Measurements from ENCODE around the gene TMEM18. TPM values are rescaled to one million over a fixed set of nuclear protein-coding genes. Genes with fewer than 3 reads are reported as not detected.

The TMEM18 gene
- total and polyA plus RNA-seq, 2 of the 4 experiments (the other 2 are of a cell fraction): 15.2 to 30.2 TPM

DNA sequence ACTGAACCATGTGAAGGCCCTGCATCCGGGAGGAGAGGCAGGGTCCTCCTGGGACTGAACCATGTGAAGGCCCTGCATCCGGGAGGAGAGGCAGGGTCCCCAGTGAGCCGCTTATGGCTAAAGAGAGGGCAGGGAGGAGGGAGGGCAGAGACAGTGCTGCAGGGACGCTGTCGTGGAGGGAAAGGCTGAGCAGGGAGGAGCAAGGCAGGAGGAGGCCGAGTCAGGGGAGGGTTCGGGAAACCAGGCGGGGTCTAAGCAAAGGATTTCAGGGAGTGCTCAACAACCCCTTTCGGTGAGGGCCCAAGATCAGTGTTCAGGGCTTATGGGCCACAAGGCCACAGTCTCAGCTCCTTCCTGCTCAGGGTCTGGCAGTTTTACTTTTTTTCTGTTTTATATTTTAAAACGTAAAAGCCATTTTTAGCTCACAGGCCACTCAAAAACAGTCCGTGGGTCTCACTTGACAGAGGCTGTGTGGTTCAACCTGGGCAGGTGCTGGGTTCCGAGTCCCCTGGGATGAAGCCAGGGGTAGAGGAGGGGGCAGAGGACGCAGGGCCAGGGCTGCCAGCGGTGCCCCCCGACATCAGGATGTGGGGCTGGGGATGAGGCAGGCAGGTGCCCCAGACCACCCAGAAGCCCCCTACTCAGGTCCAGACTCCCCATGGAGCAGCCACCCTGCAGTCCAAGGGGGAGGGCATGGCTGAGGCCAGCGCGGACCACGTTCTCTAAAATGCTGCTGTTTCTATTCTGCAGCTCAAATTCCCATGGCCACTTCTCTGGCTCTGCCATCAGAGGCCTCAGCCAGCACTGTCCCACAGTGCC lies 5.2 kb downstream of the TMEM18 start:
- Histone ChIP-seq H3K4ac (ENCODE audit: low read depth, low read length) (no peak overlapping the region), H2BK15ac (ENCODE audit: low read depth, low read length) (no peak overlapping the region), H3K14ac (replicated peaks; ENCODE audit: low read depth, low read length) (no peak overlapping the region), H2AK5ac (ENCODE audit: low read depth, low read length) (no peak overlapping the region), H3K56ac (ENCODE audit: extremely low read depth, insufficient read depth, low read length) (no peak overlapping the region), H3K4me1 (ENCODE audit: control insufficient read depth, insufficient read depth, low read length) (peaks cover 23% of the 10 kb centered on the region), H2BK120ac (ENCODE audit: low read depth, low read length) (no peak overlapping the region), H3K4me2 (ENCODE audit: low read depth, low read length) (no peak overlapping the region), H3K9me1 (ENCODE audit: insufficient read depth, low read length) (peaks cover 21% of the 10 kb centered on the region), H3K18ac (ENCODE audit: low read depth, low read length) (no peak overlapping the region), H2AFZ (replicated peaks; ENCODE audit: low read length, poor library complexity) (peak overlapping the region; percentile 30), H3K27ac (ENCODE audit: insufficient read depth, low read length) (no peak overlapping the region), H3K23ac (ENCODE audit: low read depth, low read length) (no peak overlapping the region), H2BK20ac (ENCODE audit: low read depth, low read length) (no peak overlapping the region), H2BK5ac (ENCODE audit: low read depth, low read length, poor library complexity, severe bottlenecking) (no peak overlapping the region), H4K20me1 (ENCODE audit: insufficient read depth, low read length) (no peaks in the 10 kb centered on the region; the same call in 1 of the 2 replicates), H3K9me3 (ENCODE audit: control insufficient read depth, insufficient read depth, low read length) (no peaks in the 10 kb centered on the region), H3K79me1 (ENCODE audit: low read depth in 1 of 2, low read length in 2 of 2) (peaks cover 23 to 52% of the 10 kb centered on the region in 2 experiments; a peak in 3 of 4 replicates), H4K5ac (ENCODE audit: low read depth, low read length) (no peak overlapping the region), H3K4me3 (ENCODE audit: insufficient read depth, low read depth, low read length) (no peak overlapping the region), H4K8ac (ENCODE audit: low read depth in 2 of 2, low read length in 2 of 2) (no peak overlapping the region), H3K36me3 (ENCODE audit: control insufficient read depth, insufficient read depth, low read length) (peaks cover 13% of the 10 kb centered on the region), H4K91ac (ENCODE audit: insufficient read depth, low read depth, low read length) (no peak overlapping the region), H3K27me3 (ENCODE audit: control insufficient read depth, insufficient read depth, low read length) (no peaks in the 10 kb centered on the region), H3K9ac (ENCODE audit: low read depth, low read length) (no peak overlapping the region), H2AK9ac (replicated peaks; ENCODE audit: low read depth, low read length, poor library complexity) (peak overlapping the region; percentile 59)
- in situ Hi-C loops (cut with MboI; ENCODE audit: low sequenced_read_pairs) (loop anchor here (10.0 kb wide), 1 partner anchor 1143 kb away; no protein-coding TSS in a partner anchor), intact Hi-C loops (cut with micrococcal nuclease) (no loop called here), dilution Hi-C loops (cut with HindIII; ENCODE audit: low sequenced_read_pairs, unreplicated experiment) (no loop called here)
- no peak for TF ChIP-seq CHD1 (IDR thresholded peaks at IDR 0.05; ENCODE audit: low read depth, low read length)
- no peak for TF ChIP-seq SMC3 (IDR thresholded peaks at IDR 0.05; ENCODE audit: low read depth, low read length)
- no peak for TF ChIP-seq FOS (IDR thresholded peaks at IDR 0.05; ENCODE audit: low read depth, low read length)
- TF ChIP-seq NFE2L2 (IDR thresholded peaks at IDR 0.05; ENCODE audit: low read depth, low read length): no peak
- TF ChIP-seq MXI1 (IDR thresholded peaks at IDR 0.05; ENCODE audit: borderline replicate concordance, low read depth, low read length): no peak
- TF ChIP-seq, protein P1, sequence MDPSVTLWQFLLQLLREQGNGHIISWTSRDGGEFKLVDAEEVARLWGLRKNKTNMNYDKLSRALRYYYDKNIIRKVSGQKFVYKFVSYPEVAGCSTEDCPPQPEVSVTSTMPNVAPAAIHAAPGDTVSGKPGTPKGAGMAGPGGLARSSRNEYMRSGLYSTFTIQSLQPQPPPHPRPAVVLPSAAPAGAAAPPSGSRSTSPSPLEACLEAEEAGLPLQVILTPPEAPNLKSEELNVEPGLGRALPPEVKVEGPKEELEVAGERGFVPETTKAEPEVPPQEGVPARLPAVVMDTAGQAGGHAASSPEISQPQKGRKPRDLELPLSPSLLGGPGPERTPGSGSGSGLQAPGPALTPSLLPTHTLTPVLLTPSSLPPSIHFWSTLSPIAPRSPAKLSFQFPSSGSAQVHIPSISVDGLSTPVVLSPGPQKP (IDR thresholded peaks at IDR 0.05; ENCODE audit: borderline replicate concordance, low read depth, low read length): no peak
- ATAC-seq (ENCODE audit: low read depth): no peak
- ChIA-PET POLR2A (ENCODE audit: unreplicated experiment) (no interaction called here), CTCF (no interaction called here)
- no TSS peak for BruUV-seq (replicated peaks)
- DNase-seq: no peak
- 97% methylated on average over 6 of the region's 18 CpGs; no CpG with 5 or more reads in 1 of the 2 experiments for WGBS, 2 experiments (ENCODE audit: extremely low coverage in 2 of 2, insufficient read length in 1 of 2)

Measured in IMR-90 (cell line).